ENCODE measurements around the gene FLT1.

DNA sequence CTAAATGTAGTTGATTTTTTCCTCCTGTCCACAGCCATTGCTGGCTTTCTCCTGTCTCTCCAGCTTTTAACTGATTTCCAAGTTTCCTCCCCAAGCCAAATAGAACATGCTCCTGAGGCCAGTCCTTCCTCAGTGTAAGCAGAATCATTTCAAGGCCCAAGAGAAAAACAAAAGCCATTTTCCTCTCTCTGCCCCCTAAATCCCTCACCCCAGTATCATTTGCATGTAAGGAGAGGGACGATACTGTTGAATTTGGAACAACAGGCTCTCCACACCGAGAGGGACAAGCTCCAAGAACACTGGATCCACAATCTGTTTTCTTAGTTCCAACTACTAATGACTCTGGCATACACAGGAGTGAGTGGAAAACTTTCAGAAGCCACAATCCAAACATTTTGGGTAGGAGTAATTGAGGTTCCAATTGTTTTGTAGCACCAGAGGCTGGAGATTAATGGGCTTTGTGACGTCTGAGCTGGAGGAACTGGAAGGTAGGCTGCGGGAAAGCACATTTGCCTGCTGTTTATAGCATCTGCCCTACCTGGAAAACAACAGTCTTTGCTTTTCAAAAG is 156.8 kb downstream of the FLT1 start:
- TF ChIP-seq EZH2 (IDR thresholded peaks at IDR 0.05; ENCODE audit: borderline replicate concordance, low read depth, low read length, severe bottlenecking) = no peak
- TF ChIP-seq CTCF (IDR thresholded peaks at IDR 0.05; ENCODE audit: borderline replicate concordance, extremely low read depth, low read length, poor library complexity, severe bottlenecking) = no peak

Data from DND-41 (cell line).